ENCODE data around the gene GSE1.

DNA sequence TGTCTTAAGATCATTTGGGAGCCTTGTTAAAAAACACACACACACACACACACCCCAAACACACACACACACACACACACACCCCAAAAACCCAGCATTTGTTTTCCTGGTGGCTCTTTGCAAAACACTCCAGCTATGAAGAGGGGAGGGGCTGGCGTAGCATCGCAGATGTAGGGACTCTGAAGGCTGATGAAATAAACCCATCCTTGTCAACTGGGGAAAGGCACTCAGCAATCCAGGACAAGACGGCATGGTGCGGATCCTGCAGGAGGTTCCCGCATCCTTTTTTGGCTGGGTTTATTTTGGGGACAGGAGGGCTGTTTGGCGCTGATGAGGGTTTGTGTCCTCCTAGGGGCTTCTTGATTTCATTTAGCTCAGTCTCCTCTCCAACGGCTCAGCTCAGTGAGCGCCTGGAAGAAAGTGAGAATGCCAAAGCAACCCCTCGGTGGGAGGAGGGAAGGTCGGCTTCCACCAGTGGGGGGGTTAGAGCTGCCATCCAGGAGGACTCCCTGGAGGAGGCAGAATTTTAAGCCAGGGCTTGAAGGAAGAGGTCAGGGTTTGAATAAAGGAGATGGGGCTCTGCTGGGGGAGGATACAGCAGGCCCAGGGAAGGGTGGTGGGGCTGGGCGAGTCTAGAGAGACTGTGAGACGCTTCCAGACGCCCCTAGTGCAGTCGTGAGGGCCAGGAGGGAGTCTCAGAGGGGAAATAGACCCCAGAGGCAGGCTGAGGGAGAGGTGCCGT lies 12.4 kb upstream of the GSE1 start:
- TF ChIP-seq CTCF (conservative IDR thresholded peaks at IDR 0.05): no peak
- no peak for TF ChIP-seq ZFX (IDR thresholded peaks at IDR 0.05)

All from C4-2B (cell line).